ENCODE measurements around the gene PLEKHF1. TPM values are rescaled to one million over a fixed set of nuclear protein-coding genes. Genes with fewer than 3 reads are reported as not detected.

Gene PLEKHF1
- total RNA-seq, 2 donors from 2014 or later = 32.4 to 86.3 TPM

GRCh38 chr19:29686285-29686805, 21.1 kb downstream of the PLEKHF1 start:
- peaks cover 0 to 28% of the 10 kb centered on the region in 2 donors for H3K4me1 ChIP-seq
- H3K4me3 ChIP-seq = no peak overlapping the region
- H3K9me3 ChIP-seq = peaks cover 0 to 8% of the 10 kb centered on the region in 2 donors
- no peak overlapping the region for H3K27ac ChIP-seq
- no peaks in the 10 kb centered on the region for H3K36me3 ChIP-seq
- TF ChIP-seq CTCF (IDR thresholded peaks at IDR 0.05) = no peak
- H3K27me3 ChIP-seq = no peaks in the 10 kb centered on the region
- no peak for DNase-seq (ENCODE audit: low spot score)

GRCh38 chr19:29687244-29687896, 22.1 kb downstream of the PLEKHF1 start:
- Histone ChIP-seq H3K4me3 (peak overlapping the region in 1 of 2 donors; percentile 9), H3K9me3 (peaks cover 0 to 8% of the 10 kb centered on the region in 2 donors)

GRCh38 chr19:29687897-29688728, 22.9 kb downstream of the PLEKHF1 start:
- peaks cover 0 to 11% of the 10 kb centered on the region in 2 donors for H3K4me1 ChIP-seq
- no peaks in the 10 kb centered on the region for H3K27me3 ChIP-seq
- TF ChIP-seq CTCF (IDR thresholded peaks at IDR 0.05) = no peak
- no peaks in the 10 kb centered on the region for H3K36me3 ChIP-seq
- H3K9me3 ChIP-seq = peaks cover 0 to 8% of the 10 kb centered on the region in 2 donors
- no peak for DNase-seq (ENCODE audit: low spot score)
- no peak overlapping the region for H3K4me3 ChIP-seq
- H3K27ac ChIP-seq = no peak overlapping the region

More at GRCh38 chr19:29687244-29687896, 22.1 kb downstream of the PLEKHF1 start:
- peak; percentile 83 for DNase-seq (ENCODE audit: low spot score)
- Histone ChIP-seq H3K27me3 (no peaks in the 10 kb centered on the region), H3K27ac (peak overlapping the region; percentile 23 to 64), H3K4me1 (peaks cover 0 to 17% of the 10 kb centered on the region in 2 donors), H3K36me3 (no peaks in the 10 kb centered on the region)
- no peak for TF ChIP-seq CTCF (IDR thresholded peaks at IDR 0.05)

GRCh38 chr19:29690842-29691241, 25.6 kb downstream of the PLEKHF1 start:
- Histone ChIP-seq H3K4me1 (peaks cover 0 to 9% of the 10 kb centered on the region in 2 donors), H3K4me3 (no peak overlapping the region), H3K36me3 (no peaks in the 10 kb centered on the region), H3K27me3 (no peaks in the 10 kb centered on the region), H3K27ac (no peak overlapping the region), H3K9me3 (peaks cover 0 to 8% of the 10 kb centered on the region in 2 donors)
- DNase-seq (ENCODE audit: low spot score) = no peak
- peak in 1 of 2 donors; percentile 51 for TF ChIP-seq CTCF (IDR thresholded peaks at IDR 0.05)

GRCh38 chr19:29694161-29694560, 28.9 kb downstream of the PLEKHF1 start:
- Histone ChIP-seq H3K4me1 (peaks cover 0 to 9% of the 10 kb centered on the region in 2 donors), H3K27me3 (no peaks in the 10 kb centered on the region), H3K36me3 (no peaks in the 10 kb centered on the region), H3K9me3 (peaks cover 0 to 8% of the 10 kb centered on the region in 2 donors), H3K27ac (no peak overlapping the region), H3K4me3 (no peak overlapping the region)
- DNase-seq (ENCODE audit: low spot score) = no peak
- no peak for TF ChIP-seq CTCF (IDR thresholded peaks at IDR 0.05)
